ENCODE data around the gene EGF. TPM values are rescaled to one million over a fixed set of nuclear protein-coding genes. Genes with fewer than 3 reads are reported as not detected.

Gene EGF
- total RNA-seq, 1 experiment from 2014 or later, result 1.5 TPM

GRCh38 chr4:110010797-110011196, 98.1 kb downstream of the EGF start:
- Histone ChIP-seq H3K9ac (ENCODE audit: extremely low read depth, insufficient read length, low read length) (no peak overlapping the region), H2AFZ (ENCODE audit: low read length) (no peak overlapping the region), H3K23ac (ENCODE audit: insufficient read length, low read depth, low read length) (no peak overlapping the region), H2AK5ac (ENCODE audit: insufficient read length, low read length) (no peak overlapping the region), H3K79me1 (ENCODE audit: insufficient read depth, low read depth, low read length, poor library complexity, severe bottlenecking) (no peaks in the 10 kb centered on the region), H2BK12ac (ENCODE audit: insufficient read length, low read depth, low read length) (no peak overlapping the region), H3K18ac (ENCODE audit: insufficient read length, low read depth, low read length) (no peak overlapping the region), H3K79me2 (ENCODE audit: insufficient read depth, low read length) (no peaks in the 10 kb centered on the region), H3K56ac (ENCODE audit: insufficient read length, low read depth, low read length) (no peak overlapping the region), H2BK5ac (ENCODE audit: insufficient read length, low read length) (no peak overlapping the region), H4K8ac (replicated peaks; ENCODE audit: insufficient read length, low read depth, low read length) (no peak overlapping the region), H3K27ac (ENCODE audit: insufficient read length, low read depth, low read length) (no peak overlapping the region), H3K4me2 (ENCODE audit: insufficient read depth, insufficient read length, low read length) (no peak overlapping the region), H3K4ac (ENCODE audit: low read depth, low read length) (no peak overlapping the region), H3K23me2 (ENCODE audit: insufficient read length, low read depth, low read length, poor library complexity, severe bottlenecking) (no peaks in the 10 kb centered on the region), H2BK20ac (ENCODE audit: low read depth, low read length, poor library complexity, severe bottlenecking) (no peak overlapping the region), H3K9me3 (ENCODE audit: control insufficient read depth, low read depth, low read length) (no peaks in the 10 kb centered on the region), H2BK15ac (ENCODE audit: low read depth, low read length) (no peak overlapping the region), H2BK120ac (ENCODE audit: low read depth, low read length, poor library complexity, severe bottlenecking) (no peak overlapping the region), H4K91ac (ENCODE audit: insufficient read length, low read depth, low read length) (no peak overlapping the region), H3K4me1 (ENCODE audit: insufficient read depth, low read length) (no peaks in the 10 kb centered on the region; the same call in 1 of the 2 replicates), H4K5ac (ENCODE audit: insufficient read length, low read depth, low read length) (no peak overlapping the region), H3K14ac (ENCODE audit: insufficient read depth, low read length) (no peak overlapping the region), H4K20me1 (ENCODE audit: control insufficient read depth, insufficient read depth, insufficient read length) (no peaks in the 10 kb centered on the region), H3K27me3 (ENCODE audit: insufficient read depth, low read length) (no peaks in the 10 kb centered on the region), H3T11ph (ENCODE audit: low read length) (no peak overlapping the region)
- Mint-ChIP-seq H3K36me3 (ENCODE audit: insufficient read depth in 1 of 3, low read depth in 3 of 3) (no peaks in the 10 kb centered on the region; a peak in 1 of 7 replicates), H3K27ac (no peak overlapping the region), H3K4me1 (peaks cover 7 to 8% of the 10 kb centered on the region in 2 experiments), H3K4me3 (no peak overlapping the region), H3K9me3 (peaks cover 0 to 3% of the 10 kb centered on the region in 2 experiments; a peak in 1 of 5 replicates), H3K27me3 (ENCODE audit: low read depth) (no peaks in the 10 kb centered on the region)
- WGBS (ENCODE audit: extremely low coverage, insufficient read length, low lambda C conversion rate), result no CpG with 5 or more reads among the region's 4 CpGs
- no peak for TF ChIP-seq CTCF (conservative IDR thresholded peaks at IDR 0.05)
- DNase-seq, result no peak
